CD8-positive, alpha-beta memory T cell (primary cell): ENCODE measurements around the gene DHRS4. TPM values are rescaled to one million over a fixed set of nuclear protein-coding genes. Genes with fewer than 3 reads are reported as not detected.
"Not testable (repeated sequence)": the region's sequence is repeated elsewhere in the genome, so short reads cannot be mapped to it uniquely, and the experiment has no call there.

ENCODE experiments used
- CTCF ChIA-PET: fragments of 350-600 bp; sonication (Branson Sonifier 250); formaldehyde crosslinking; loops from one replicate; lab custom pipeline; 2021; ENCODE audit warnings: antibody characterized with exemption; lab: Charles Lee
- POLR2A ChIA-PET: fragments of 350-600 bp; sonication (Branson Sonifier 250); formaldehyde crosslinking; loops from one replicate; lab custom pipeline; 2021; ENCODE audit warnings: antibody characterized with exemption; lab: Charles Lee
- DNase-seq, 5 donors: peaks; one replicate each; pipeline versions ENCODE4 v3.0.0 to v3.0.0-alpha.2; 2020 to 2022; ENCODE audit warnings: mixed read lengths in 1 of 5
- H3K27ac ChIP-seq: one replicate; pipeline ENCODE4 v1.7.0; 2013; ENCODE audit warnings: low read depth, mild to moderate bottlenecking, low read length, moderate library complexity
- H3K27me3 ChIP-seq: 2 replicates; pipeline ENCODE4 v1.7.0; 2013; ENCODE audit warnings: low read length, mild to moderate bottlenecking; ENCODE audit not compliant: insufficient read depth, poor library complexity, severe bottlenecking
- H3K36me3 ChIP-seq: 2 replicates; pipeline ENCODE4 v1.7.0; 2013; ENCODE audit warnings: mild to moderate bottlenecking, low read length, moderate library complexity; ENCODE audit not compliant: insufficient read depth
- H3K4me1 ChIP-seq: 2 replicates; pipeline ENCODE4 v1.7.0; 2013; ENCODE audit warnings: mild to moderate bottlenecking, low read length, moderate library complexity; ENCODE audit not compliant: insufficient read depth
- H3K4me3 ChIP-seq: 2 replicates; pipeline ENCODE4 v1.7.0; 2013; ENCODE audit warnings: mild to moderate bottlenecking, low read length
- H3K9me3 ChIP-seq: 2 replicates; pipeline ENCODE4 v1.7.0; 2013; ENCODE audit warnings: mild to moderate bottlenecking, low read length
- H3K27ac Mint-ChIP-seq, 8 donors: one replicate each; pipeline ENCODE4 v1.8.0; 2020 to 2021; ENCODE audit warnings: mixed read lengths in 8 of 8, mild to moderate bottlenecking in 6 of 8, inconsistent platforms in 3 of 8, moderate library complexity in 3 of 8
- H3K27me3 Mint-ChIP-seq, 2 donors: one replicate each; pipeline ENCODE4 v1.8.0; 2020 to 2021; ENCODE audit warnings: mixed read lengths in 2 of 2, mild to moderate bottlenecking in 1 of 2, moderate library complexity in 1 of 2
- H3K36me3 Mint-ChIP-seq, 3 donors: one replicate each; pipeline ENCODE4 v1.8.0; 2020 to 2021; ENCODE audit warnings: mixed read lengths in 3 of 3, inconsistent platforms in 1 of 3, mild to moderate bottlenecking in 1 of 3
- H3K4me1 Mint-ChIP-seq, 3 donors: one replicate each; pipeline ENCODE4 v1.8.0; 2020 to 2021; ENCODE audit warnings: mixed read lengths in 3 of 3, inconsistent platforms in 1 of 3, mild to moderate bottlenecking in 1 of 3
- H3K4me3 Mint-ChIP-seq, 7 donors: one replicate each; pipeline ENCODE4 v1.8.0; 2020 to 2021; ENCODE audit warnings: mixed read lengths in 7 of 7, mild to moderate bottlenecking in 6 of 7, moderate library complexity in 4 of 7, inconsistent platforms in 2 of 7
- H3K9me3 Mint-ChIP-seq, 5 donors: one replicate each; pipeline ENCODE4 v1.8.0; 2020 to 2022; ENCODE audit warnings: mixed read lengths in 5 of 5, mild to moderate bottlenecking in 3 of 5, moderate library complexity in 2 of 5, inconsistent platforms in 1 of 5
- polyA plus RNA-seq: library from polyadenylated mRNA; unstranded; fragments of 300-500 nt; fragmentation: Illumina TruSeq; gene quantifications from one replicate; pipeline ENCODE4 v1.2.3, GENCODE V29; 2021
- total RNA-seq, 2 experiments: library from RNA; stranded (reverse); gene quantifications; one replicate each; pipeline ENCODE4 v1.2.3, GENCODE V29; 2021

DHRS4 gene
- total and polyA plus RNA-seq, 3 experiments from 2014 or later, result 24.0 to 42.0 (median 25.2) TPM

DNA sequence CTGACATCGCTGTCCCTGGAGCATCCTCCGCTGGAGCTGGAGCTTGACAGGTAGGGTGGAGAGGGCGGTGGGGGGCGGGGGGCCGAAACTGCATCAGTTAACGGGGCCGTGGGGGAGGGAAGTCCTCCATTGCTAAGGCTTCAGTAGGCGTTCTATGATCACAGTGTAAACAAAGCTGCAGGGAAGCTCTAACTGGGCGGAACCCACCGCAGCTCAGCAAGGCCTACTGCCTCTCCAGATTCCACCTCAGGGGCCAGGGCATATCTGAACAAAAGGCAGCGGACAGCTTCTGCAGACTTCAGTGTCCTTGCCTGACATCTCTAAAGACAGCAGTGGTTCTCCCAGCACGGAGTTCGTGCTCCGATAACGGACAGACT lies 16.7 kb downstream of the DHRS4 start:
- peak overlapping the region in 4 of 7 donors; percentile 9 to 55 (median 29) for H3K4me3 Mint-ChIP-seq
- H3K9me3 ChIP-seq, H3K4me1 ChIP-seq, H3K27ac ChIP-seq, CTCF ChIA-PET, DNase-seq, H3K36me3 ChIP-seq, H3K27me3 Mint-ChIP-seq, H3K4me1 Mint-ChIP-seq, H3K36me3 Mint-ChIP-seq, H3K4me3 ChIP-seq, H3K9me3 Mint-ChIP-seq, POLR2A ChIA-PET, H3K27me3 ChIP-seq: not testable (repeated sequence)
- H3K27ac Mint-ChIP-seq, result peak overlapping the region in 1 of 8 donors; percentile 24

DNA sequence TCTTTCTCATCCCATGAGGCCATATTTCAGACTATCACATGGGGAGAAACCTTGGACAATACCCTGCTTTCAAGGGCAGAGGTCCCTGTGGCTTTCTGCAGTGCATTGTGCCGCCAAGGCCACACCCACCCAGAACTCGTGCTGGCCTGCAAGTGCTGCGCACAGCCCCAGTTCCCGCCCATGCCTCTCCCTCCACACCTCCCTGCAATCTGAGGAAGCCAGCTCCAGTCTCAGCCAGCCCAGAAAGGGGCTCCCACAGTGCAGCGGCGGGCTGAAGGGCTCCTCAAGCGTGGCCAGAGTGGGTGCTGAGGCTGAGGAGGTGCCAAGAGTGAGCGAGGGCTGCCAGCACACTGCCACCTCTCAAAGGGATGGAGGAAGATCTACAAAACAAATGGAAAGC lies 19.6 kb downstream of the DHRS4 start:
- H3K27ac ChIP-seq, H3K4me3 Mint-ChIP-seq, H3K36me3 ChIP-seq, H3K9me3 Mint-ChIP-seq, H3K4me1 ChIP-seq, DNase-seq, H3K36me3 Mint-ChIP-seq, H3K4me3 ChIP-seq, CTCF ChIA-PET, H3K9me3 ChIP-seq, POLR2A ChIA-PET, H3K27me3 Mint-ChIP-seq, H3K27ac Mint-ChIP-seq, H3K27me3 ChIP-seq: not testable (repeated sequence)
- peaks cover 0 to 11% (median 3%) of the 10 kb centered on the region in 3 donors for H3K4me1 Mint-ChIP-seq

DNA sequence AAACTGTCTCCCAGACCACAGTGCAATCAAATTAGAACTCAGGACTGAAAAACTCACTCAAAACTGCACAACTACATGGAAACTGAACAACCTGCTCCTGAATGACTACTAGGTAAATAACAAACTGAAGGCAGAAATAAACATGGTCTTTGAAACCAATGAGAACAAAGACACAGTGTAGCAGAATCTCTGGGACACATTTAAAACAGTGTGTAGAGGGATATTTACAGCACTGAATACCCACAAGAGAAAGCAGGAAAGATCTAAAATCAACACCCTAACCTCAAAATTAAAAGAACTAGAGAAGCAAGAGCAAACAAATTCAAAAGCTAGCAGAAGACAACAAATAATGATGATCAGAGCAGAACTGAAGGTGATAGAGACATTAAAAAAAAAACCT lies 20.5 kb downstream of the DHRS4 start:
- H3K27me3 ChIP-seq, H3K4me3 Mint-ChIP-seq: not testable (repeated sequence)
- H3K27ac Mint-ChIP-seq, result peak overlapping the region in 2 of 8 donors; percentile 10 to 23

DNA sequence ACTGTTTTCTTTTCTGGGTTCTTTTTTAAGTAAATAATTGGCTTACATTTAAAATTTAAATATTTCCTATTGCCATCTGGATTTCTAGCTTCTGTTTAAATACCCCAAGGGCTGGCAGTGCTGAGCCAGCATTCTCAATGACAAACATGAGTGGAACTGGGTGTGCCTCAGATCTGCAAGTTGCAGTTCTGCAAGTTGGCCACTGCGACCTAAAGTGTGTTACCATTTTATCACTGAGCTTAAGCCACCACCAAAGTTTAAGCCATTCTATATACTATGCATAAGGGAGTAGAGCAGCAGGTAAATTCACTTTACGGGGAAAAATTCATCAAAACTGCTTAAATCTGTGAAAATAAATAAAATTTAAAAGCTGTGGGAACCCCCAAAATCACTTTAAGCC lies 23.6 kb downstream of the DHRS4 start:
- H3K4me3 Mint-ChIP-seq, H3K27me3 ChIP-seq, H3K9me3 ChIP-seq, H3K27ac Mint-ChIP-seq, H3K27me3 Mint-ChIP-seq, H3K27ac ChIP-seq, H3K36me3 ChIP-seq, H3K9me3 Mint-ChIP-seq, POLR2A ChIA-PET, DNase-seq, H3K36me3 Mint-ChIP-seq, H3K4me1 ChIP-seq, H3K4me3 ChIP-seq, CTCF ChIA-PET: not testable (repeated sequence)
- peaks cover 0 to 11% (median 3%) of the 10 kb centered on the region in 3 donors for H3K4me1 Mint-ChIP-seq

More for the DNA sequence above, 20.5 kb downstream of the DHRS4 start:
- H3K9me3 Mint-ChIP-seq, DNase-seq, H3K36me3 ChIP-seq, H3K4me3 ChIP-seq, H3K27me3 Mint-ChIP-seq, H3K27ac ChIP-seq, H3K4me1 ChIP-seq, H3K9me3 ChIP-seq, H3K36me3 Mint-ChIP-seq, POLR2A ChIA-PET: not testable (repeated sequence)
- CTCF ChIA-PET, result interaction anchor here (0.9 to 1.6 kb wide), 2 partner anchors 116 to 134 kb away, joined by 3 to 4 read pairs; no protein-coding TSS in a partner anchor
- peaks cover 0 to 11% (median 3%) of the 10 kb centered on the region in 3 donors for H3K4me1 Mint-ChIP-seq

- H3K4me3 Mint-ChIP-seq, result not testable (repeated sequence)
These were observed 28.6 kb downstream of the DHRS4 start for GRCh38 chr14:23981951-23982813.

DNA sequence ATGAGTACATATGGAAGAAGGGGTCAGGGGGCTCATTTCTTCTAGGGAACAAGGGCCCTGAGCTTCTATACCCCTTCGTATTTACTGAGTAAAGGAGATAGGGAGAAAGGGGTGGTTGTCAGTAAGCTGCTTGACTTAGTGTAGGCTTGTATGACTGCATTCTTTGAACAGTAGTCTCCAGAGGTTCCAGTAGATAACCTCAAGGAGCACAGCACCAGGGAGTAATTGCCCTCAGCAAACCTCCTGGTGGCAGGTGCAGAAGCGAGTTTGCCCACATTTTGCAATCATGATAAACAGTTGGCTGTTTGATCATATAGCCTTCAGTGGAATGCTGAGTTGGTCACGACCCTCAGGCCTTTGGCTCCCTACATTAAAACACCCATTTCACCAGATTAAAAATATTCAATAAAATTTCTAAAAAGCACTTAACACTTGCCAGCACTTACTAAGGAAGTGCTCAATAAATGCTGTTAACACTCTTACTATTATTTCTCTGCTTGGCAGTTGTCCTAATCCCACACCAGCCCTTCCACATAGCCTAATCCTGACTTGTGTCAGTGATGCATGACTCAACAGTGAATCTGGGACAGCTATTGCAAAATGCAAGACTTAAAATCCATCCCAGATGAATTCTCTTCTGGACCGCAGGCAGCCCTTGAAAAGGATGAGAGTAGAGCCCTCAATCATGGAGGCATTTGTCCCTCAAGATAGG lies 31.5 kb downstream of the DHRS4 start:
- no peaks in the 10 kb centered on the region for H3K27me3 ChIP-seq
- H3K4me3 Mint-ChIP-seq, result no peak overlapping the region
- H3K4me1 ChIP-seq, result peaks cover 7% of the 10 kb centered on the region
- peak overlapping the region in 1 of 8 donors; percentile 8 for H3K27ac Mint-ChIP-seq
- H3K4me1 Mint-ChIP-seq, result peaks cover 14 to 21% (median 19%) of the 10 kb centered on the region in 3 donors
- H3K27ac ChIP-seq, result no peak overlapping the region
- H3K9me3 ChIP-seq, result no peaks in the 10 kb centered on the region
- peaks cover 0 to 9% (median 3%) of the 10 kb centered on the region in 3 donors for H3K36me3 Mint-ChIP-seq
- no peak overlapping the region for H3K4me3 ChIP-seq
- peaks cover 0 to 2% of the 10 kb centered on the region in 2 donors for H3K27me3 Mint-ChIP-seq
- ChIA-PET CTCF (no interaction called here), POLR2A (no interaction called here)
- no peaks in the 10 kb centered on the region for H3K9me3 Mint-ChIP-seq
- DNase-seq, result no peak
- no peaks in the 10 kb centered on the region for H3K36me3 ChIP-seq

More at GRCh38 chr14:23981951-23982813, 28.6 kb downstream of the DHRS4 start:
- CTCF ChIA-PET, result interaction anchor here (1.5 kb wide), 1 partner anchor 98 kb away, joined by 3 read pairs; no protein-coding TSS in a partner anchor
- H3K27me3 Mint-ChIP-seq, H3K36me3 ChIP-seq, H3K27me3 ChIP-seq, H3K9me3 ChIP-seq, POLR2A ChIA-PET, DNase-seq, H3K4me1 ChIP-seq, H3K4me1 Mint-ChIP-seq, H3K27ac Mint-ChIP-seq, H3K36me3 Mint-ChIP-seq, H3K27ac ChIP-seq, H3K4me3 ChIP-seq, H3K9me3 Mint-ChIP-seq: not testable (repeated sequence)

- peaks cover 15 to 22% (median 19%) of the 10 kb centered on the region in 3 donors for H3K4me1 Mint-ChIP-seq
- not testable (repeated sequence) for DNase-seq, H3K36me3 Mint-ChIP-seq, H3K27me3 Mint-ChIP-seq, H3K27me3 ChIP-seq, H3K9me3 ChIP-seq, H3K27ac ChIP-seq, H3K4me1 ChIP-seq, H3K4me3 ChIP-seq, H3K36me3 ChIP-seq, H3K9me3 Mint-ChIP-seq
- peak overlapping the region; percentile 79 to 90 (median 85) for H3K4me3 Mint-ChIP-seq
- POLR2A ChIA-PET, result interaction anchor here (1.4 kb wide), 1 partner anchor 153 kb away, joined by 3 read pairs; the partner anchor contains the start of gene EMC9
- CTCF ChIA-PET, result interaction anchor here (1.6 to 1.9 kb wide), 2 partner anchors 70 to 120 kb away, joined by 3 to 7 read pairs; no protein-coding TSS in a partner anchor
- H3K27ac Mint-ChIP-seq, result peak overlapping the region in 7 of 8 donors; percentile 43 to 96 (median 86)
These were observed 34.6 kb downstream of the DHRS4 start for GRCh38 chr14:23988223-23988606.
